Neuron (in vitro differentiated cells): ENCODE measurements around the gene FGF19.
A peak's percentile ranks its signal among the peaks of the same experiment; 100 is the strongest.

Experiments
- H2AFZ ChIP-seq: one replicate; pipeline ENCODE4 v1.6.1; 2013; ENCODE audit warnings: low read depth, mild to moderate bottlenecking, inconsistent platforms, low read length, moderate library complexity
- H3K27me3 ChIP-seq: one replicate; pipeline ENCODE4 v1.6.1; 2013; ENCODE audit warnings: low read length; ENCODE audit not compliant: insufficient read depth
- H3K36me3 ChIP-seq: one replicate; pipeline ENCODE4 v1.6.1; 2013; ENCODE audit warnings: low read length; ENCODE audit not compliant: insufficient read depth
- H3K4me1 ChIP-seq: one replicate; pipeline ENCODE4 v1.6.1; 2013; ENCODE audit warnings: low read length; ENCODE audit not compliant: insufficient read depth
- H3K4me3 ChIP-seq: 2 replicates; pipeline ENCODE4 v1.5.1; 2013; ENCODE audit warnings: mild to moderate bottlenecking, low read length, moderate library complexity
- H3K9me3 ChIP-seq: one replicate; pipeline ENCODE4 v1.6.1; 2013; ENCODE audit warnings: low read length

FGF19 gene, protein sequence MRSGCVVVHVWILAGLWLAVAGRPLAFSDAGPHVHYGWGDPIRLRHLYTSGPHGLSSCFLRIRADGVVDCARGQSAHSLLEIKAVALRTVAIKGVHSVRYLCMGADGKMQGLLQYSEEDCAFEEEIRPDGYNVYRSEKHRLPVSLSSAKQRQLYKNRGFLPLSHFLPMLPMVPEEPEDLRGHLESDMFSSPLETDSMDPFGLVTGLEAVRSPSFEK

DNA sequence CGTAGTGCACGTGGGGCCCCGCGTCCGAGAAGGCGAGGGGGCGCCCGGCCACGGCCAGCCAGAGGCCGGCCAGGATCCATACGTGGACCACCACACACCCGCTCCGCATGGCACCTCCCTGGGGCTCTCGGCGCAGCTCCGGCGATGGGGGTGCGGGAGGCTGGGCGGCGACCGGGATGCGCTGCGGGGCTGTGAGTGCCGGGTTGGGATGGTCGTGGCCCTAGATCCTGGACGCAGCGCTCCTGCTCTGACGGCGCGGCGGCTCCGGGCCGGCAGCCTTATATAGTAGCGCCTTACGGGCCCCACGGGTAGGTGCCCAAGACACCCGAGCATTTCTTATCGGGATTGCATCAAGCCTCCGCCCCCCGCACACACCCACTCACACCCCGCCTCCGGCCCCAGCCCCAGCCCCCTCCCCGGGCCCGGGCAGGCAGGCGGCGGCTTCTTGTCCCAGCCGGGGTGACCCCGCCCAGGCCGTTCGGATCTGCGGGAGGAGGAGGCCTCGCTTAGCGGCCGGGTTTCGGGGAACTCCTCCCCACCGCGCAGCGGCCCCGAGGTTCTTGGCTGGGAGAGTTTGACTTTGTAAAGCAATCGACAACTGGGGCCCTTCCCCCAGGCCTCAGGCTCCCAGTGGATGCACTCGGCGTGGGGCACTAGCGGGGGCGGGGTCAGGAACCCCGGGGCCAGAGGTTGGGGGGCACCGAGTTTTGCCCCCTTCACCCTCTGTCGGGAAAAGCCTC lies at the start of gene FGF19:
FGF19 (minus strand) TSS at position 255 of the 740 bp plus-strand sequence; CDS start at position 109, 146 bp downstream.
- no peaks in the 10 kb centered on the region for H3K36me3 ChIP-seq
- peaks cover 34% of the 10 kb centered on the region for H3K4me1 ChIP-seq
- H3K27me3 ChIP-seq = peaks cover 55% of the 10 kb centered on the region
- H3K4me3 ChIP-seq = peak within 1 kb of the TSS; percentile 21
- no peak within 1 kb of the TSS for H2AFZ ChIP-seq
- H3K9me3 ChIP-seq = no peaks in the 10 kb centered on the region

DNA sequence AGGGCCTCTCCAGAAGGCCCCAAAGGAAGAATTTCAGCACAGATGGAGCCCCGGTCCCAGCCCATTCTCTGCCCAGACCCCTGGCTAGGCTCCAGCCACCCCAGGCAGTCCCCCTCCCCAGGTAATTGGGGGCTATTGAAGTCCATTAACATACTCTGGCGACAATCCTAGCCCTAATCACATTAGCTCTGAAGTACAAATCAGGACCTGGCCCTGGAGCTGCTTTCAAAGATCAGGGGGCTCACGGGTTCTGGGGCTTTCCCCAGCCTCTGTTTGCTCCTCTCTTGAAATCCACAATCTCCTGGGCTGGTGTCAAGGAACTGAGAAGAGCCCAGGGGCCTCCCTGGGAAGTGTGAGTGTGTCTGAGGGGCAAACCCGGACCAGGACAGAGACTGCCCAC lies 49.1 kb upstream of the FGF19 start:
- Histone ChIP-seq H2AFZ (no peak overlapping the region), H3K27me3 (no peaks in the 10 kb centered on the region), H3K4me3 (no peak overlapping the region), H3K9me3 (peaks cover 3% of the 10 kb centered on the region), H3K4me1 (no peaks in the 10 kb centered on the region), H3K36me3 (no peaks in the 10 kb centered on the region)

DNA sequence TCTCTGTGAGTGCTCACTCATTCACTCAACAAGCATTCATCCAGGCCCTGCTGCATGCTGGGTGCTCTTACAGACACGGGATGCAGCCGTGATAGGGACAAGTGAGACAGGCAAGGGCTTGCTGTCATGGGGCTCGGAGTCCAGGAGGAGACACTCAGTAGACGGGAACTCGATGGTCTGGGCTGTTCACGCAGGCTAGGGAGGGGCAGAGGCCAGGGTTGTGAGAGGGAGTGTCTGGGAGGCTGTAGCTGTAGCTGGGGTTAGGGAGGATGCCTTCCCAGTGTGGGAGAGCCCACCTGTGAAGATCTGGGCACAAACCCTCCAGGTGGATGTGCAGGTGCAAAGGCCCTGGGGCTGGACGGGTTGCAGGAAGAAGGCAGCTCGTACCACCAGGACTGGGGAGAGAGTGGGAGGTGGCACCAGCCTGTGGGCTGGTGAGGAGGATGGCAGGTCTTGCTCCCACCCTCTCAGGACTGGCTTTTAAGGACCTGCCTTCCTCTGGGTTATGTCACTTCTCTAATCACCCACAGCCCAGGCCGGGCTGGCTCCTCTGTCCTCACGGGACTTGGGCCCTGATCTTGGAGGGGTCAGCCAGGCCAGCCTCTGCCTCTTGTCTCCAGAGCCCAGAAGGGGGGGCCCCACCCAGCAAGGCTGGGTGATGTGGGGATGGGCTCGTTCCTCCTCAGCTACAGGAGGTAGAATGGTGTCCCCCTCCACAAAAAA lies 47.2 kb upstream of the FGF19 start:
- Histone ChIP-seq H3K4me3 (no peak overlapping the region), H2AFZ (no peak overlapping the region), H3K27me3 (no peaks in the 10 kb centered on the region), H3K9me3 (peaks cover 2% of the 10 kb centered on the region), H3K36me3 (no peaks in the 10 kb centered on the region), H3K4me1 (peaks cover 3% of the 10 kb centered on the region)

DNA sequence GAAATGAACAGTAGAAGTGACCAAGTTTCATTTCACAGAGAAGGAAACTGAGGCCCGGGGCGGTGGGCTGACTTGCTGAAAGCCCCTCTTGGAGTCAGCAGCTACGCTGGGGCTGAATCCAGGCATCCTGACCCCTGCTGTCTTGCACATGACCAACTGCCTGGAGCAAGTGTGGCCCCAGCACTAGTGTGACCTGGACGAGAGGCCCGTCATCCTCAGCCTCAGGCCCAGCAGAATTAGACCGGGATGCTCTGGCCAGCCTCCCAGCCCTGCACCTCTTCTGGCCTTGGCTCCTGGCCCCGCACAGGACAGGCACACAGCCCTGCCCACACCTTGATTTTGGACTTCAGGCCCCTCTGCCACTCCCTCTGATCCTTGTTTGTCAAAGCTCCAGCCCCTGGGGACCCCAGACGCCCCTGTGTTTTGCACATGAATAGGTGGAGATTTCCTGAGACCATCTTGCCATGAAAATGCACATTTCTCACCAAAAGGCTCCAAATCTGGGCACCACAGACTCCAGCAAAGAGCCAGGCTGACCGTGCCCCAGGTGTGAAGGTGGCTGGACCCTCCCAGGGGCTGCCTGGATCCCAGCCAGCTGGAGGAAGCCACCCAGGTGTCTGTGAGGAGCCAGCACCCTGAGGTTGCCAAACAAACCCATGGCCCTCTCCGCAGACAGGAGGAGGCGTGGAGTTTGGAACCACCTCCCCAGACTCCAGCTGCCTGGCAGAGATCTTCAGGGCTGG lies 46.5 kb upstream of the FGF19 start:
- Histone ChIP-seq H3K27me3 (no peaks in the 10 kb centered on the region), H2AFZ (no peak overlapping the region), H3K4me1 (peaks cover 3% of the 10 kb centered on the region), H3K36me3 (no peaks in the 10 kb centered on the region), H3K4me3 (no peak overlapping the region), H3K9me3 (no peaks in the 10 kb centered on the region)

DNA sequence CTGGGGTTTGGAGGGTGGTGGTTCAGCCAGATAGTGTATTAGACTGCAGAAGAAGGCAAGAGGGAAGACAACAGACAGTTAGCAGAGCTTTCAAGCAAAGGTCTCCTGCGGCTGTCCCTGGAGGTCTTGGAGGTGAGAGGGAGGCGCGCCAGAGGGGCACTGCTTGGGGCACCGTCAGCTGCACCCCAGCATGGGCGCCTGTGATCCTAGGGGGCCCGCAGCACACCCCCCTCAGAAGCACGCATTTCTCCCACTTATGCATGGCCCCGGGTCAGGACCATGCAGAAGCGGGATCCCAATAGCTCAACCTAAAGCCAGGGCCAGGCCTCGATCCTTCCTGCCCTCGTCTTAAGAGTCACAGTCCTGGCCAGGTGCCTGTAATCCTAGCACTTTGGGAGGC lies 44.8 kb upstream of the FGF19 start:
- no peak overlapping the region for H3K4me3 ChIP-seq
- H3K9me3 ChIP-seq = no peaks in the 10 kb centered on the region
- no peaks in the 10 kb centered on the region for H3K27me3 ChIP-seq
- H3K4me1 ChIP-seq = peaks cover 3% of the 10 kb centered on the region
- no peak overlapping the region for H2AFZ ChIP-seq
- H3K36me3 ChIP-seq = no peaks in the 10 kb centered on the region

DNA sequence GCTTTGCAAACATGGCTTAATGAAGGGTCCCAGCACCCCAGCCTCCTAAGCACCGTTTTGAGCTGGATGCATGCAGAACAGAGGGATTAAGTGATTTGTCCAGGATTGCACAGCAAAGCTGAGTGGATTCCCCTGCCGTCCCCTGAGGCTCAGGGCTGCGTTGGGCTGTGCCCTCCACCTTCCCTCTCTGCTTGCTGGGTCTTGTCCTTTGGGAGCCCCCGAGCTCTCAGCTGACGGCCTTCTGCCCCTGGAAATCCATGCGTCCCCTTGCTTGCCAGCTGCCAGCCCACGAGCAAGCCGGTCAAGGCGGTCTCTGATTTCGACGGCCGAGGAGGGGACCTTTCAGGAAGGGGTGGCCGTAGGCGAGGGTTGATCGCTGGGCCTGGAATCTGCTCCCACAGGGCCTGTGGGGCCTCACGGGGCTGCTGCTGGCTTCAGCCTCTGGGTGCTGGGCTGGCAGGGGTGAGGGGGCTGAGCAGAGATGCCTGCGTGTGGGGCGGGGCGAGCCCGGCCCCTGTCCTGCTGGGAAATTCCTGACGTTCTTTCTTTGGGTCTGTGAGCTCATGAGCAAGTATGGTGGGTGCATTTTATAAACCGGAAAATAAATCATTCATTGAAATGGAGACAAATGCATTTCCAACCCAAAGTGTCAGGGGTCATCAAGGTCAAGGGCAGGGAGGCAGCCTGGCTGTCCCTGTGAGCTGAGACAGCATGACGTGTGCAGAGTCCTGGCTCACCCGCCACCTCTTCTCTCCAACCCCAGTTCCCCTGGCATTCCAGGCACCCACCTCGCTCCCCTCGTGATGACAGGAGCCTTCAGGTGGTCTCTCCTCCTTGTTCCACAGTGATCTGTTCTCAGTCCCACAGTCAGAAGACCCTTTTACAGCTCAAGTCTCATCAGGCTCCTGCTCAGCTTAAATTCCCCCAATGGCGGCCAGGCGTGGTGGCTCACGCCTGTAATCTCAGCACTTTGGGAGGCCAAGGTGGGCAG lies 43.2 kb upstream of the FGF19 start:
- no peaks in the 10 kb centered on the region for H3K36me3 ChIP-seq
- H3K4me3 ChIP-seq = no peak overlapping the region
- no peaks in the 10 kb centered on the region for H3K9me3 ChIP-seq
- H3K27me3 ChIP-seq = no peaks in the 10 kb centered on the region
- H2AFZ ChIP-seq = no peak overlapping the region
- peaks cover 3% of the 10 kb centered on the region for H3K4me1 ChIP-seq

DNA sequence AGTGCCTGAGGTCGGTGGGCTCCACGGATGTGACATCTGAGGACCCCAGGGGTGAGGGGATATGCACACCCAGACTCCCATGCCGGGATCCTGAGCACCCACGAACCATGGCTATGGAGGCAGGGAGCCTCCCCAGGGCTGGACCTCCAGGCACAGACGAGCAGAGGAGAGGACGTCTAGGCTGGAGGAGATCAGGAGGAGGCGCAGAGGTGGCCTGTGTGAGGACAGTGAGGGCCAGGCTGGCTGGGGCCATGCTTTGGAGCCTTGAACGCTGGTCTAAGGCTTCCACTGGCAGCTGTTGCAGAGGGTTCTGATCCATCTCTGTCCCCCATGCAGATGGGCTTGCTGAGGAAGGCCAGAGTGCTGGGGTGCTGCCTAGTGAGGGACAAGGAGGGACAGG lies 42.3 kb upstream of the FGF19 start:
- no peaks in the 10 kb centered on the region for H3K9me3 ChIP-seq
- no peaks in the 10 kb centered on the region for H3K36me3 ChIP-seq
- H3K4me3 ChIP-seq = no peak overlapping the region
- H3K4me1 ChIP-seq = peaks cover 3% of the 10 kb centered on the region
- no peak overlapping the region for H2AFZ ChIP-seq
- no peaks in the 10 kb centered on the region for H3K27me3 ChIP-seq

DNA sequence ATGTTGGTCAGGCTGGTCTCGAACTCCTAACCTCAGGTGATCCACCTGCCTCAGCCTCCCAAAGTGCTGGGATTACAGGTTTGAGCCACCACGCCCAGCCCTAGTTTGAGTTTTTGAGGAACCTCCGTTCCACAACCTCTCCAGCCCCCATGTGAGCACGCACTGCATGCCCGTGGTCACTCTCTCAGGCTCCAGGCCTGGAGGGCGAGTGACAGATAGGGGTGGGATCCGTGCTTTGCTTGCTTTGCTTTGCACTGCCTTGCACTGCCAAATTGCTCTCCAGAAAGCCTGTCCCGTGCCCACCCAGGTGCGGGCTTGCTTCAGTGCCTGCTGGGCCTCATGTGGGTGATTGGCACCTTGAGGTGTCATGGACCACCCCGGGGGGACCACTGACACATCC lies 41.4 kb upstream of the FGF19 start:
- Histone ChIP-seq H2AFZ (no peak overlapping the region), H3K9me3 (no peaks in the 10 kb centered on the region), H3K4me3 (no peak overlapping the region), H3K36me3 (no peaks in the 10 kb centered on the region), H3K4me1 (peaks cover 3% of the 10 kb centered on the region), H3K27me3 (no peaks in the 10 kb centered on the region)

DNA sequence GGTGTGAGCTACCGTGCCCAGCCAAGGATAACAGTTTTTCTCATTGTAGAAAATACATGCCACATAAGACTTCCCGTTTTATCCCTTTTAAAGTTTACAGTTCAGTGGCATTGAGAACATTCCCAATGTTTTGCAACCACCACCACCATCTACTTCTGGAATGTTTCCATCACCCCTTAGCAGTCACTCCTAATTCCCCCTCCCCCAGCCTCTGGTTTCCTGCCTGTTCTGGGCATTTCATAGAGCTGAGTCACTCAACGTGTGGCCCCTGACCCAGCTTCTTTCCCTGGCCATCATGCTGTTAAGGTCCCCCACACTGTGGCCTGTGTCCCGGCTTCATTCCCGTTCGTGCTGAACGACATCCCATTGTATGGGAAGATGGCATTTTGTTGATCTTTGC lies 40.6 kb upstream of the FGF19 start:
- Histone ChIP-seq H3K9me3 (no peaks in the 10 kb centered on the region), H3K27me3 (no peaks in the 10 kb centered on the region), H3K4me3 (no peak overlapping the region)

DNA sequence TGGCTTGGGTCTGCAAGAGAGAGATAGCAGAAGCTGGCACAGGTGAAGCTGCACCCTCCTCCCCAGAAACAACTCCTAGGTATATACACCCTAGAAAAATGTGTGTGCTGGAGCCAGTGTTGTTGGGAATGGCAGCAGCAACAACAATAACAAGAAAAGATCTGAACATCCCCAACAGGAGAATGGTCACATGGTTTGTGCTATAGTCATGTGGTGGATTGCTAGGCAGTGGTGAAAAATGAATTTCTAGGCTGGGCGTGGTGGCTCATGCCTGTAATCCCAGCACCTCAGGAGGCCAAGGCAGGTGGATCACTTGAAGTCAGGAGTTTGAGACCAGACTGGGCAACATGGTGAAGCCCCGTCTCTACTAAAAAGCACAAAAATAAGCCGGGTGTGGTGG lies 31.0 kb upstream of the FGF19 start:
- Histone ChIP-seq H2AFZ (no peak overlapping the region), H3K9me3 (peaks cover 4% of the 10 kb centered on the region), H3K4me3 (no peak overlapping the region), H3K4me1 (no peaks in the 10 kb centered on the region), H3K36me3 (no peaks in the 10 kb centered on the region), H3K27me3 (peaks cover 5% of the 10 kb centered on the region)

More for the DNA sequence above, 40.6 kb upstream of the FGF19 start:
- Histone ChIP-seq H3K36me3 (no peaks in the 10 kb centered on the region), H3K4me1 (peaks cover 3% of the 10 kb centered on the region), H2AFZ (no peak overlapping the region)

DNA sequence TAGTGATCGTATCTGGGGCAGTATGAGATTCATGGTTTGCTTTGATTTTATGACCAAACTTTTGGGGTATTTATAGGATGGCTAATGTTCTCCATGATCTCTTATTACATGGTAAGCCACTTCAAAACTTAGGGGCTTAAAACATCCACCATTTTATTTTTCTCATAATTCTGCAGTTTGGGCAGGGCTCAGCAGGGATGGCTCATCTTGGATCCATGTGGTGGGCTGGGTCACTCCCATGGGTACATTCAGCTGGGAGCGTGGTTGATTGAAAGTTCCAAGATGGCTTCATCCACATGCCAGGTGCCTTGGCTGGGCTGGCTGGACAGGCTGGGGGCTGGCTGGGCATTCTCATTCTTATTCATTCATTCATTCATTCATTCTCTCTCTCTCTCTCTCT lies 30.5 kb upstream of the FGF19 start:
- H3K4me1 ChIP-seq = no peaks in the 10 kb centered on the region

DNA sequence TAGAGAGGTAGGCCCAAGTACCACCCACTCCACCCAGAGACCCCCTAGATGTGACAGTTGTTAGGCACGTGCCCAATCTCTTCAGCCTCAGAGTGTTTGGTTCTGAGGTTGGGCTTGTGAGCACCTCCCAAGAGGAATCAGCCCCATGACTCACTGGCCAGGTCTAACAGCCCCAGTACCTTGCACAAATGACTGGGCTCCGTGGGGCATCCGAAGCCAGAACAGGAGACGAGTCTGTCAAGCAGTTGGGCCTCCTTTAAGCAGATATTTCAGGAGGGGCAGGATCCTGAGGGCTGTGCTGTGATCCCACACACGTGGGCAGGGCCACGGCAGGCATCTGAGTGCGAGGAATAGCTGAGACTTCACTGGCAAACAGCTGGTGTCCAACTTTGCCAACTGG lies 29.1 kb upstream of the FGF19 start:
- no peaks in the 10 kb centered on the region for H3K4me1 ChIP-seq
- H2AFZ ChIP-seq = no peak overlapping the region
- H3K27me3 ChIP-seq = peaks cover 6% of the 10 kb centered on the region
- H3K4me3 ChIP-seq = no peak overlapping the region
- H3K9me3 ChIP-seq = no peaks in the 10 kb centered on the region
- no peaks in the 10 kb centered on the region for H3K36me3 ChIP-seq

More for the DNA sequence above, 30.5 kb upstream of the FGF19 start:
- no peak overlapping the region for H3K4me3 ChIP-seq
- H3K36me3 ChIP-seq = no peaks in the 10 kb centered on the region
- H3K9me3 ChIP-seq = peaks cover 4% of the 10 kb centered on the region
- H3K27me3 ChIP-seq = peaks cover 5% of the 10 kb centered on the region
- no peak overlapping the region for H2AFZ ChIP-seq
